IMR-90 (cell line): ENCODE measurements around the gene PEAK3. TPM values are rescaled to one million over a fixed set of nuclear protein-coding genes. Genes with fewer than 3 reads are reported as not detected.

Source experiments
- ATAC-seq: fragments of 200-7000 bp; cut with Tn5 transposase; 2 replicates; pipeline ENCODE4 v1.9.1; 2020; ENCODE audit warnings: low read depth, mild to moderate bottlenecking, moderate library complexity
- BruUV-seq: library from RNA; stranded (reverse); fragments of 400-500 nt; replicated peaks from 2 replicates; lab custom pipeline; 2021; lab: Mats Ljungman, UMichigan
- CTCF ChIA-PET: fragments of 300-600 bp; formaldehyde crosslinking; extraction: SDS; loops from one replicate; lab custom pipeline; 2021; ENCODE audit warnings: antibody characterized with exemption; lab: Yijun Ruan, JAX
- POLR2A ChIA-PET: fragments of 300-600 bp; sonication (Branson Sonifier 250); formaldehyde crosslinking; loops from one replicate; lab custom pipeline; 2022; ENCODE audit warnings: antibody characterized with exemption; ENCODE audit not compliant: unreplicated experiment; lab: Charles Lee
- DNase-seq: peaks from one replicate; pipeline ENCODE4 v3.0.0; 2013
- H2AFZ ChIP-seq: replicated peaks from 2 replicates; pipeline ENCODE3; 2013; ENCODE audit warnings: low read length, mild to moderate bottlenecking; ENCODE audit not compliant: poor library complexity
- H2AK5ac ChIP-seq: 2 replicates; pipeline ENCODE4 v1.6.1; 2013; ENCODE audit warnings: low read depth, low read length, inconsistent platforms
- H2AK9ac ChIP-seq: replicated peaks from 2 replicates; pipeline ENCODE3; 2013; ENCODE audit warnings: mild to moderate bottlenecking, low read depth, low read length, moderate library complexity; ENCODE audit not compliant: poor library complexity
- H2BK120ac ChIP-seq: 2 replicates; pipeline ENCODE4 v1.6.1; 2013; ENCODE audit warnings: low read depth, low read length, inconsistent platforms
- H2BK15ac ChIP-seq: 3 replicates; pipeline ENCODE4 v1.6.1; 2013; ENCODE audit warnings: low read depth, low read length, inconsistent platforms
- H2BK20ac ChIP-seq: 2 replicates; pipeline ENCODE4 v1.6.1; 2013; ENCODE audit warnings: low read depth, mild to moderate bottlenecking, inconsistent platforms, low read length, moderate library complexity
- H2BK5ac ChIP-seq: 2 replicates; pipeline ENCODE4 v1.6.1; 2013; ENCODE audit warnings: mild to moderate bottlenecking, low read depth, low read length, inconsistent platforms; ENCODE audit not compliant: poor library complexity, severe bottlenecking
- H3K14ac ChIP-seq: replicated peaks from 2 replicates; pipeline ENCODE4 v1.6.1; 2013; ENCODE audit warnings: low read depth, low read length, inconsistent platforms
- H3K18ac ChIP-seq: 2 replicates; pipeline ENCODE4 v1.6.1; 2013; ENCODE audit warnings: low read depth, low read length, control low read depth
- H3K23ac ChIP-seq: 2 replicates; pipeline ENCODE4 v1.6.1; 2013; ENCODE audit warnings: low read depth, low read length, inconsistent platforms
- H3K27ac ChIP-seq: 2 replicates; pipeline ENCODE4 v1.5.1; 2013; ENCODE audit warnings: mild to moderate bottlenecking, control low read depth, low read length; ENCODE audit not compliant: insufficient read depth
- H3K27me3 ChIP-seq: 2 replicates; pipeline ENCODE4 v1.6.1; 2013; ENCODE audit warnings: low read length; ENCODE audit not compliant: control insufficient read depth, insufficient read depth
- H3K36me3 ChIP-seq: 2 replicates; pipeline ENCODE4 v1.6.1; 2013; ENCODE audit warnings: low read length, mixed read lengths; ENCODE audit not compliant: control insufficient read depth, insufficient read depth
- H3K4ac ChIP-seq: 2 replicates; pipeline ENCODE4 v1.6.1; 2013; ENCODE audit warnings: low read depth, low read length, inconsistent platforms
- H3K4me1 ChIP-seq: 2 replicates; pipeline ENCODE4 v1.6.1; 2013; ENCODE audit warnings: low read length, mixed read lengths; ENCODE audit not compliant: control insufficient read depth, insufficient read depth
- H3K4me2 ChIP-seq: 2 replicates; pipeline ENCODE4 v1.6.1; 2013; ENCODE audit warnings: low read depth, mild to moderate bottlenecking, control low read depth, low read length, moderate library complexity
- H3K4me3 ChIP-seq: 2 replicates; pipeline ENCODE4 v1.5.1; 2013; ENCODE audit warnings: low read depth, mild to moderate bottlenecking, control low read depth, low read length, moderate library complexity; ENCODE audit not compliant: insufficient read depth
- H3K56ac ChIP-seq: 2 replicates; pipeline ENCODE4 v1.6.1; 2013; ENCODE audit warnings: low read length, inconsistent platforms; ENCODE audit not compliant: insufficient read depth; ENCODE audit errors: extremely low read depth
- H3K79me1 ChIP-seq, 2 experiments: 2 replicates each; pipeline ENCODE4 v1.6.1; 2013; ENCODE audit warnings: low read length in 2 of 2, inconsistent platforms in 1 of 2, low read depth in 1 of 2
- H3K9ac ChIP-seq: 2 replicates; pipeline ENCODE4 v1.6.1; 2013; ENCODE audit warnings: low read depth, low read length, control low read depth
- H3K9me1 ChIP-seq: 2 replicates; pipeline ENCODE4 v1.6.1; 2013; ENCODE audit warnings: low read length, inconsistent platforms; ENCODE audit not compliant: insufficient read depth
- H3K9me3 ChIP-seq: 2 replicates; pipeline ENCODE4 v1.6.1; 2013; ENCODE audit warnings: low read length; ENCODE audit not compliant: control insufficient read depth, insufficient read depth
- H4K20me1 ChIP-seq: 2 replicates; pipeline ENCODE4 v1.6.1; 2013; ENCODE audit warnings: low read length, inconsistent platforms; ENCODE audit not compliant: insufficient read depth
- H4K5ac ChIP-seq: 2 replicates; pipeline ENCODE4 v1.6.1; 2013; ENCODE audit warnings: mild to moderate bottlenecking, low read depth, low read length, control low read depth
- H4K8ac ChIP-seq, 2 experiments: 2 replicates each; pipeline ENCODE4 v1.6.1; 2013; ENCODE audit warnings: low read depth in 2 of 2, low read length in 2 of 2, control low read depth in 1 of 2, inconsistent platforms in 1 of 2
- H4K91ac ChIP-seq: 2 replicates; pipeline ENCODE4 v1.6.1; 2013; ENCODE audit warnings: low read depth, low read length, inconsistent platforms; ENCODE audit not compliant: insufficient read depth
- BHLHE40 ChIP-seq: fragments of 150-350 bp; IDR thresholded peaks from 2 replicates; pipeline ENCODE4 v1.6.1; 2016; ENCODE audit warnings: mild to moderate bottlenecking, low read depth, low read length
- CEBPB ChIP-seq: IDR thresholded peaks from 2 replicates; pipeline ENCODE4 v1.6.1; 2012; ENCODE audit warnings: low read depth, low read length, improper control_type of control experiment
- CHD1 ChIP-seq: IDR thresholded peaks from 2 replicates; pipeline ENCODE4 v1.6.1; 2012; ENCODE audit warnings: low read depth, low read length, improper control_type of control experiment
- FOS ChIP-seq: fragments of 150-350 bp; IDR thresholded peaks from 2 replicates; pipeline ENCODE4 v1.6.1; 2016; ENCODE audit warnings: low read depth, low read length
- MAFK ChIP-seq: IDR thresholded peaks from 2 replicates; pipeline ENCODE4 v1.6.1; 2012; ENCODE audit warnings: low read depth, low read length, improper control_type of control experiment
- MAZ ChIP-seq: IDR thresholded peaks from 2 replicates; pipeline ENCODE4 v1.6.1; 2012; ENCODE audit warnings: low read depth, mild to moderate bottlenecking, low read length, improper control_type of control experiment, moderate library complexity, borderline replicate concordance
- MXI1 ChIP-seq: IDR thresholded peaks from 2 replicates; pipeline ENCODE4 v1.6.1; 2012; ENCODE audit warnings: low read depth, mild to moderate bottlenecking, low read length, moderate library complexity, borderline replicate concordance
- NFE2L2 ChIP-seq: fragments of 150-350 bp; IDR thresholded peaks from 2 replicates; pipeline ENCODE4 v1.6.1; 2016; ENCODE audit warnings: low read depth, mild to moderate bottlenecking, low read length
- POLR2A ChIP-seq: IDR thresholded peaks from 2 replicates; pipeline ENCODE4 v1.6.1; 2012; ENCODE audit warnings: mild to moderate bottlenecking, low read depth, low read length
- RAD21 ChIP-seq: IDR thresholded peaks from 2 replicates; pipeline ENCODE4 v1.6.1; 2012; ENCODE audit warnings: low read length, improper control_type of control experiment
- RCOR1 ChIP-seq: IDR thresholded peaks from 2 replicates; pipeline ENCODE4 v1.6.1; 2012; ENCODE audit warnings: mild to moderate bottlenecking, low read length, improper control_type of control experiment; ENCODE audit not compliant: insufficient replicate concordance
- RFX5 ChIP-seq: IDR thresholded peaks from 2 replicates; pipeline ENCODE4 v1.8.0; 2012; ENCODE audit warnings: low read depth, mild to moderate bottlenecking, low read length, moderate library complexity
- SMC3 ChIP-seq: fragments of 150-350 bp; IDR thresholded peaks from 2 replicates; pipeline ENCODE4 v1.6.1; 2016; ENCODE audit warnings: low read depth, mild to moderate bottlenecking, antibody characterized with exemption, low read length, moderate library complexity
- WGBS, 2 experiments: methylation state at CpG; one replicate each; pipeline versions ENCODE4 v1.1.5 to v1.1.7; 2013; ENCODE audit warnings: missing lambda C conversion rate in 2 of 2; ENCODE audit not compliant: insufficient read length in 1 of 2; ENCODE audit errors: extremely low coverage in 2 of 2; 5-methylcytosine and 5-hydroxymethylcytosine counted together
- dilution Hi-C: fragments of 300-500 bp; cut with HindIII; formaldehyde crosslinking; loops from one replicate; pipeline ENCODE4 v1.14.3; 2018; ENCODE audit warnings: low sequenced_read_pairs; ENCODE audit not compliant: unreplicated experiment
- in situ Hi-C: fragments of 300-500 bp; cut with MboI; formaldehyde crosslinking; loops from 3 replicates; pipeline ENCODE4 v1.14.3; 2019; ENCODE audit warnings: low sequenced_read_pairs, inconsistent platforms, mixed read lengths
- intact Hi-C: fragments of 100-400 bp; cut with micrococcal nuclease; formaldehyde crosslinking; loops from 2 replicates; pipeline ENCODE4 v1.10.0; 2022
- polyA plus RNA-seq, 3 experiments: library from polyadenylated mRNA; depleted of rRNA; stranded (reverse); fragments of >200 nt; gene quantifications; 2 replicates each; pipeline ENCODE4 v1.2.3, GENCODE V29; 2012; ENCODE audit warnings: low replicate concordance in 1 of 3
- total RNA-seq: library from RNA; depleted of rRNA; stranded (reverse); fragments of >200 nt; gene quantifications from 2 replicates; pipeline ENCODE4 v1.2.3, GENCODE V29; 2012
- TF ChIP-seq, protein P1 (sequence below): fragments of 150-350 bp; IDR thresholded peaks from 2 replicates; pipeline ENCODE4 v1.6.1; 2017; ENCODE audit warnings: mild to moderate bottlenecking, antibody characterized with exemption, low read length, low read depth
- TF ChIP-seq, protein P2 (sequence below): conservative IDR thresholded peaks from 2 replicates; pipeline ENCODE4 v1.5.1; 2012; ENCODE audit warnings: mild to moderate bottlenecking, low read depth, low read length, improper control_type of control experiment
- TF ChIP-seq, protein P3 (sequence below): fragments of 150-350 bp; IDR thresholded peaks from 2 replicates; pipeline ENCODE4 v1.6.1; 2016; ENCODE audit warnings: low read depth, mild to moderate bottlenecking, low read length, moderate library complexity, borderline replicate concordance

PEAK3 gene
- total and polyA plus RNA-seq, 2 of the 4 experiments (the other 2 are of a cell fraction): under 0.01 to 0.09 TPM

DNA sequence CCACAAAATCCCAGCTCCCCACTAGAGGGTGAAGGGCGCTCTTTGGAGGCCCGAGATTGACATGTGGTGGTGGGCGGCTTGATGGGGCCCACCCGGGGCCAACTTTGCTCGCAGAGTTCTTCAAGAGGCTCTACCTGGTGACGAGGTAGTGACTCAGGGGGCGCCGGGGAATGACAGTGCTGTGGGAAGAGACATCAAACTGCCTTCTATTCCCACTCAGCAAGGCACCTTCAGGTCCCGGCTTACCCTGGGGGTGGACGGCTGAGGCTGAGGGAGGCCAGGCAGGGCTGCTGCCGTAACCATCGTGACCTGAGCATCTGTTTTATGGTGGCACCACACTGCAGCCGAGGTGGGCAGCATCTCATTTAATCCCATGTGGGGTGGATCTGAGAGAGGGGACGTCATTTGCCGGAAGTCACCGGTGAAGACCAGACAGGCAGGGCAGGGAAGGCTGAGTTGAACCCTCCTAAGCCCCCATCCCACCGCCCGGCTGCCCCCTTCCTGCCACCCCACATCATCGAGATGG lies 24.4 kb upstream of the PEAK3 start:
- Histone ChIP-seq H3K4me3 (no peak overlapping the region), H3K27ac (no peak overlapping the region), H2AK5ac (no peak overlapping the region), H3K18ac (no peak overlapping the region), H4K91ac (no peak overlapping the region), H3K27me3 (peaks cover 56% of the 10 kb centered on the region), H2AK9ac (no peak overlapping the region), H3K4me1 (peaks cover 8% of the 10 kb centered on the region; the same call in 1 of the 2 replicates), H2AFZ (no peak overlapping the region), H4K8ac (no peak overlapping the region), H3K23ac (no peak overlapping the region), H4K20me1 (0 out of 2 replicates have a peak, but pooled peaks cover 8% of the 10 kb centered on the region), H3K9me1 (no peaks in the 10 kb centered on the region), H2BK20ac (no peak overlapping the region), H3K9me3 (no peaks in the 10 kb centered on the region; the same call in 1 of the 2 replicates), H4K5ac (no peak overlapping the region), H3K14ac (no peak overlapping the region), H2BK120ac (no peak overlapping the region), H2BK5ac (no peak overlapping the region), H3K56ac (no peak overlapping the region), H3K9ac (no peak overlapping the region), H3K4me2 (no peak overlapping the region), H3K4ac (no peak overlapping the region), H3K36me3 (no peaks in the 10 kb centered on the region), H3K79me1 (no peaks in the 10 kb centered on the region), H2BK15ac (no peak overlapping the region)
- in situ Hi-C loops (no loop called here), intact Hi-C loops (no loop called here), dilution Hi-C loops (no loop called here)
- no TSS peak for BruUV-seq
- POLR2A ChIA-PET: no interaction called here
- ATAC-seq (no peak), DNase-seq (no peak)
- CTCF ChIA-PET: no interaction called here
- WGBS, 2 experiments: no CpG with 5 or more reads among the region's 19 CpGs
- TF ChIP-seq MAFK: no peak
- TF ChIP-seq RCOR1: no peak
- TF ChIP-seq, protein P1, sequence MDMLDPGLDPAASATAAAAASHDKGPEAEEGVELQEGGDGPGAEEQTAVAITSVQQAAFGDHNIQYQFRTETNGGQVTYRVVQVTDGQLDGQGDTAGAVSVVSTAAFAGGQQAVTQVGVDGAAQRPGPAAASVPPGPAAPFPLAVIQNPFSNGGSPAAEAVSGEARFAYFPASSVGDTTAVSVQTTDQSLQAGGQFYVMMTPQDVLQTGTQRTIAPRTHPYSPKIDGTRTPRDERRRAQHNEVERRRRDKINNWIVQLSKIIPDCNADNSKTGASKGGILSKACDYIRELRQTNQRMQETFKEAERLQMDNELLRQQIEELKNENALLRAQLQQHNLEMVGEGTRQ: no peak
- TF ChIP-seq, protein P2, sequence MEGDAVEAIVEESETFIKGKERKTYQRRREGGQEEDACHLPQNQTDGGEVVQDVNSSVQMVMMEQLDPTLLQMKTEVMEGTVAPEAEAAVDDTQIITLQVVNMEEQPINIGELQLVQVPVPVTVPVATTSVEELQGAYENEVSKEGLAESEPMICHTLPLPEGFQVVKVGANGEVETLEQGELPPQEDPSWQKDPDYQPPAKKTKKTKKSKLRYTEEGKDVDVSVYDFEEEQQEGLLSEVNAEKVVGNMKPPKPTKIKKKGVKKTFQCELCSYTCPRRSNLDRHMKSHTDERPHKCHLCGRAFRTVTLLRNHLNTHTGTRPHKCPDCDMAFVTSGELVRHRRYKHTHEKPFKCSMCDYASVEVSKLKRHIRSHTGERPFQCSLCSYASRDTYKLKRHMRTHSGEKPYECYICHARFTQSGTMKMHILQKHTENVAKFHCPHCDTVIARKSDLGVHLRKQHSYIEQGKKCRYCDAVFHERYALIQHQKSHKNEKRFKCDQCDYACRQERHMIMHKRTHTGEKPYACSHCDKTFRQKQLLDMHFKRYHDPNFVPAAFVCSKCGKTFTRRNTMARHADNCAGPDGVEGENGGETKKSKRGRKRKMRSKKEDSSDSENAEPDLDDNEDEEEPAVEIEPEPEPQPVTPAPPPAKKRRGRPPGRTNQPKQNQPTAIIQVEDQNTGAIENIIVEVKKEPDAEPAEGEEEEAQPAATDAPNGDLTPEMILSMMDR: no peak
- no peak for TF ChIP-seq SMC3
- TF ChIP-seq RFX5: no peak
- no peak for TF ChIP-seq CHD1
- no peak for TF ChIP-seq MAZ
- TF ChIP-seq FOS: no peak
- TF ChIP-seq, protein P3, sequence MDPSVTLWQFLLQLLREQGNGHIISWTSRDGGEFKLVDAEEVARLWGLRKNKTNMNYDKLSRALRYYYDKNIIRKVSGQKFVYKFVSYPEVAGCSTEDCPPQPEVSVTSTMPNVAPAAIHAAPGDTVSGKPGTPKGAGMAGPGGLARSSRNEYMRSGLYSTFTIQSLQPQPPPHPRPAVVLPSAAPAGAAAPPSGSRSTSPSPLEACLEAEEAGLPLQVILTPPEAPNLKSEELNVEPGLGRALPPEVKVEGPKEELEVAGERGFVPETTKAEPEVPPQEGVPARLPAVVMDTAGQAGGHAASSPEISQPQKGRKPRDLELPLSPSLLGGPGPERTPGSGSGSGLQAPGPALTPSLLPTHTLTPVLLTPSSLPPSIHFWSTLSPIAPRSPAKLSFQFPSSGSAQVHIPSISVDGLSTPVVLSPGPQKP: no peak
- TF ChIP-seq BHLHE40: no peak
- no peak for TF ChIP-seq MXI1
- no peak for TF ChIP-seq NFE2L2
- TF ChIP-seq POLR2A: no peak
- TF ChIP-seq CEBPB: no peak
- no peak for TF ChIP-seq RAD21
